Measurements from ENCODE around the gene RPS21. TPM values are rescaled to one million over a fixed set of nuclear protein-coding genes. Genes with fewer than 3 reads are reported as not detected.

The RPS21 gene
- total and polyA plus RNA-seq, 2 of the 4 experiments (the other 2 are of a cell fraction) = 2,710 to 4,298 TPM

GRCh38 chr20:62395311-62396242, 8.7 kb downstream of the RPS21 start:
- Histone ChIP-seq H3K27ac (ENCODE audit: insufficient read depth, low read length) (no peak overlapping the region), H3K9me1 (ENCODE audit: insufficient read depth, low read length) (0 out of 2 replicates have a peak, but pooled peaks cover 4% of the 10 kb centered on the region), H4K8ac (ENCODE audit: low read depth in 2 of 2, low read length in 2 of 2) (no peak overlapping the region), H2AK9ac (replicated peaks; ENCODE audit: low read depth, low read length, poor library complexity) (no peak overlapping the region), H3K18ac (ENCODE audit: low read depth, low read length) (no peak overlapping the region), H2BK5ac (ENCODE audit: low read depth, low read length, poor library complexity, severe bottlenecking) (no peak overlapping the region), H3K36me3 (ENCODE audit: control insufficient read depth, insufficient read depth, low read length) (peaks cover 27% of the 10 kb centered on the region), H3K27me3 (ENCODE audit: control insufficient read depth, insufficient read depth, low read length) (no peaks in the 10 kb centered on the region), H3K23ac (ENCODE audit: low read depth, low read length) (no peak overlapping the region), H3K4ac (ENCODE audit: low read depth, low read length) (no peak overlapping the region), H4K91ac (ENCODE audit: insufficient read depth, low read depth, low read length) (no peak overlapping the region), H4K20me1 (ENCODE audit: insufficient read depth, low read length) (peaks cover 16% of the 10 kb centered on the region; the same call in 1 of the 2 replicates), H3K4me2 (ENCODE audit: low read depth, low read length) (no peak overlapping the region), H2AFZ (replicated peaks; ENCODE audit: low read length, poor library complexity) (no peak overlapping the region), H2BK15ac (ENCODE audit: low read depth, low read length) (no peak overlapping the region), H4K5ac (ENCODE audit: low read depth, low read length) (no peak overlapping the region), H2BK120ac (ENCODE audit: low read depth, low read length) (no peak overlapping the region), H3K4me3 (ENCODE audit: insufficient read depth, low read depth, low read length) (no peak overlapping the region), H3K9ac (ENCODE audit: low read depth, low read length) (no peak overlapping the region), H2AK5ac (ENCODE audit: low read depth, low read length) (no peak overlapping the region), H3K14ac (replicated peaks; ENCODE audit: low read depth, low read length) (no peak overlapping the region), H3K4me1 (ENCODE audit: control insufficient read depth, insufficient read depth, low read length) (no peaks in the 10 kb centered on the region), H3K9me3 (ENCODE audit: control insufficient read depth, insufficient read depth, low read length) (no peaks in the 10 kb centered on the region), H3K79me1 (ENCODE audit: low read depth in 1 of 2, low read length in 2 of 2) (peaks cover 0 to 14% of the 10 kb centered on the region in 2 experiments; a peak in 3 of 4 replicates), H2BK20ac (ENCODE audit: low read depth, low read length) (no peak overlapping the region), H3K56ac (ENCODE audit: extremely low read depth, insufficient read depth, low read length) (no peak overlapping the region)
- TF ChIP-seq RFX5 (IDR thresholded peaks at IDR 0.05; ENCODE audit: low read depth, low read length) = no peak
- TF ChIP-seq, protein P1, sequence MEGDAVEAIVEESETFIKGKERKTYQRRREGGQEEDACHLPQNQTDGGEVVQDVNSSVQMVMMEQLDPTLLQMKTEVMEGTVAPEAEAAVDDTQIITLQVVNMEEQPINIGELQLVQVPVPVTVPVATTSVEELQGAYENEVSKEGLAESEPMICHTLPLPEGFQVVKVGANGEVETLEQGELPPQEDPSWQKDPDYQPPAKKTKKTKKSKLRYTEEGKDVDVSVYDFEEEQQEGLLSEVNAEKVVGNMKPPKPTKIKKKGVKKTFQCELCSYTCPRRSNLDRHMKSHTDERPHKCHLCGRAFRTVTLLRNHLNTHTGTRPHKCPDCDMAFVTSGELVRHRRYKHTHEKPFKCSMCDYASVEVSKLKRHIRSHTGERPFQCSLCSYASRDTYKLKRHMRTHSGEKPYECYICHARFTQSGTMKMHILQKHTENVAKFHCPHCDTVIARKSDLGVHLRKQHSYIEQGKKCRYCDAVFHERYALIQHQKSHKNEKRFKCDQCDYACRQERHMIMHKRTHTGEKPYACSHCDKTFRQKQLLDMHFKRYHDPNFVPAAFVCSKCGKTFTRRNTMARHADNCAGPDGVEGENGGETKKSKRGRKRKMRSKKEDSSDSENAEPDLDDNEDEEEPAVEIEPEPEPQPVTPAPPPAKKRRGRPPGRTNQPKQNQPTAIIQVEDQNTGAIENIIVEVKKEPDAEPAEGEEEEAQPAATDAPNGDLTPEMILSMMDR (conservative IDR thresholded peaks at IDR 0.05; ENCODE audit: low read depth, low read length) = no peak
- no peak for TF ChIP-seq MAFK (IDR thresholded peaks at IDR 0.05; ENCODE audit: low read depth, low read length)
- TF ChIP-seq, protein P2, sequence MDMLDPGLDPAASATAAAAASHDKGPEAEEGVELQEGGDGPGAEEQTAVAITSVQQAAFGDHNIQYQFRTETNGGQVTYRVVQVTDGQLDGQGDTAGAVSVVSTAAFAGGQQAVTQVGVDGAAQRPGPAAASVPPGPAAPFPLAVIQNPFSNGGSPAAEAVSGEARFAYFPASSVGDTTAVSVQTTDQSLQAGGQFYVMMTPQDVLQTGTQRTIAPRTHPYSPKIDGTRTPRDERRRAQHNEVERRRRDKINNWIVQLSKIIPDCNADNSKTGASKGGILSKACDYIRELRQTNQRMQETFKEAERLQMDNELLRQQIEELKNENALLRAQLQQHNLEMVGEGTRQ (IDR thresholded peaks at IDR 0.05; ENCODE audit: low read depth, low read length) = no peak
- ChIA-PET POLR2A (ENCODE audit: unreplicated experiment) (no interaction called here), CTCF (no interaction called here)
- intact Hi-C loops (cut with micrococcal nuclease) = no loop called here
- DNase-seq = no peak
- in situ Hi-C loops (cut with MboI; ENCODE audit: low sequenced_read_pairs) = loop anchor here (25.0 kb wide), 1 partner anchor 383 kb away; no protein-coding TSS in a partner anchor
- 0 out of 2 replicates have a peak, but pooled peaks have one; percentile 9 for ATAC-seq (ENCODE audit: low read depth)
- BruUV-seq (replicated peaks) = no TSS peak
- dilution Hi-C loops (cut with HindIII; ENCODE audit: low sequenced_read_pairs, unreplicated experiment) = loop anchor here (25.0 kb wide), 1 partner anchor 108 kb away; no protein-coding TSS in a partner anchor
- 88% methylated on average over 12 of the region's 27 CpGs; no CpG with 5 or more reads in 1 of the 2 experiments for WGBS, 2 experiments (ENCODE audit: extremely low coverage in 2 of 2, insufficient read length in 1 of 2)

All from IMR-90 (cell line).